Neuronal stem cell (in vitro differentiated cells): Measurements from ENCODE around the gene ATG5.

Source experiments
- DNase-seq: peaks from one replicate; pipeline ENCODE4 v3.0.0-alpha.2; 2013; ENCODE audit warnings: low spot score
- H2AFZ ChIP-seq: one replicate; pipeline ENCODE4 v1.6.1; 2013; ENCODE audit warnings: mild to moderate bottlenecking, low read length, inconsistent platforms
- H2AK5ac ChIP-seq: 2 replicates; pipeline ENCODE4 v1.6.1; 2013; ENCODE audit warnings: low read depth, mild to moderate bottlenecking, inconsistent platforms, low read length, moderate library complexity, mixed read lengths
- H2BK120ac ChIP-seq: 2 replicates; pipeline ENCODE4 v1.6.1; 2013; ENCODE audit warnings: low read depth, mild to moderate bottlenecking, inconsistent platforms, low read length, moderate library complexity, mixed read lengths
- H2BK12ac ChIP-seq: one replicate; pipeline ENCODE4 v1.6.1; 2013; ENCODE audit warnings: low read length, inconsistent platforms
- H2BK15ac ChIP-seq: 2 replicates; pipeline ENCODE4 v1.6.1; 2013; ENCODE audit warnings: mild to moderate bottlenecking, low read length, inconsistent platforms, mixed read lengths
- H2BK5ac ChIP-seq: one replicate; pipeline ENCODE4 v1.6.1; 2013; ENCODE audit warnings: inconsistent platforms, mild to moderate bottlenecking, low read length, moderate library complexity
- H3K14ac ChIP-seq: one replicate; pipeline ENCODE4 v1.6.1; 2013; ENCODE audit warnings: low read length, inconsistent platforms
- H3K18ac ChIP-seq: 2 replicates; pipeline ENCODE4 v1.6.1; 2013; ENCODE audit warnings: low read length, inconsistent platforms
- H3K23ac ChIP-seq: 2 replicates; pipeline ENCODE4 v1.6.1; 2013; ENCODE audit warnings: low read depth, mild to moderate bottlenecking, mixed read lengths, low read length, inconsistent platforms; ENCODE audit not compliant: poor library complexity
- H3K27ac ChIP-seq: replicated peaks from 3 replicates; pipeline ENCODE4 v1.5.1; 2013; ENCODE audit warnings: low read length, inconsistent platforms
- H3K27me3 ChIP-seq, 3 experiments: 2 replicates each; pipeline ENCODE4 v1.6.1; 2013; ENCODE audit warnings: low read length in 3 of 3, mild to moderate bottlenecking in 2 of 3, inconsistent platforms in 1 of 3, low read depth in 1 of 3, mixed read lengths in 1 of 3, moderate library complexity in 1 of 3; ENCODE audit not compliant: control insufficient read depth in 3 of 3, insufficient read depth in 3 of 3
- H3K36me3 ChIP-seq, 2 donors: replicated peaks in 1 of 2; 2 replicates each; pipeline ENCODE4 v1.6.1; 2013; ENCODE audit warnings: low read length in 2 of 2; ENCODE audit not compliant: control insufficient read depth in 2 of 2, insufficient read depth in 2 of 2
- H3K4ac ChIP-seq: 2 replicates; pipeline ENCODE4 v1.6.1; 2013; ENCODE audit warnings: inconsistent platforms, mild to moderate bottlenecking, low read length, moderate library complexity
- H3K4me1 ChIP-seq, 2 donors: 1 replicate in 1 of 2; 2 replicates in 1 of 2; pipeline ENCODE4 v1.6.1; 2013; ENCODE audit warnings: low read length in 2 of 2, low read depth in 1 of 2; ENCODE audit not compliant: control insufficient read depth in 2 of 2, insufficient read depth in 1 of 2
- H3K4me2 ChIP-seq: one replicate; pipeline ENCODE4 v1.6.1; 2013; ENCODE audit warnings: mild to moderate bottlenecking, low read length, inconsistent platforms; ENCODE audit not compliant: insufficient read depth, poor library complexity, severe bottlenecking
- H3K4me3 ChIP-seq, 2 donors: 2 replicates each; pipeline ENCODE4 v1.5.1; 2013; ENCODE audit warnings: low read length in 2 of 2, mild to moderate bottlenecking in 2 of 2, inconsistent platforms in 1 of 2, moderate library complexity in 1 of 2
- H3K79me1 ChIP-seq: one replicate; pipeline ENCODE4 v1.6.1; 2013; ENCODE audit warnings: low read depth, mild to moderate bottlenecking, inconsistent platforms, low read length, moderate library complexity
- H3K9ac ChIP-seq: one replicate; pipeline ENCODE4 v1.6.1; 2013; ENCODE audit warnings: mild to moderate bottlenecking, low read depth, low read length, inconsistent platforms; ENCODE audit not compliant: poor library complexity
- H3K9me3 ChIP-seq, 2 donors: replicated peaks in 1 of 2; 2 replicates each; pipeline versions ENCODE3 to v1.6.1; 2013; ENCODE audit warnings: low read length in 2 of 2, mild to moderate bottlenecking in 2 of 2, inconsistent platforms in 1 of 2, low read depth in 1 of 2, mixed read lengths in 1 of 2, moderate library complexity in 1 of 2; ENCODE audit not compliant: control insufficient read depth in 2 of 2, insufficient read depth in 1 of 2
- H4K8ac ChIP-seq: one replicate; pipeline ENCODE4 v1.6.1; 2013; ENCODE audit warnings: low read depth, mild to moderate bottlenecking, inconsistent platforms, low read length, moderate library complexity
- H4K91ac ChIP-seq: one replicate; pipeline ENCODE4 v1.6.1; 2013; ENCODE audit warnings: low read length, low read depth, mild to moderate bottlenecking, inconsistent platforms; ENCODE audit not compliant: poor library complexity
- WGBS, 2 donors: extraction: QIAGEN DNeasy Blood & Tissue Kit; methylation state at CpG; one replicate each; pipeline ENCODE4 v1.1.7; 2013; ENCODE audit warnings: missing lambda C conversion rate in 2 of 2, mixed read lengths in 1 of 2; ENCODE audit not compliant: insufficient read length in 2 of 2, insufficient replicate concordance in 1 of 2; ENCODE audit errors: extremely low coverage in 2 of 2; 5-methylcytosine and 5-hydroxymethylcytosine counted together

The ATG5 gene

GRCh38 chr6:106309766-106310373 is 15.7 kb downstream of the ATG5 start:
- Histone ChIP-seq H2AFZ (no peak overlapping the region), H3K79me1 (no peaks in the 10 kb centered on the region), H3K18ac (no peak overlapping the region), H3K9ac (no peak overlapping the region), H4K8ac (no peak overlapping the region), H3K4me3 (no peak overlapping the region), H3K4ac (no peak overlapping the region), H3K36me3 (peaks cover 0 to 34% of the 10 kb centered on the region in 2 donors), H4K91ac (no peak overlapping the region), H3K4me1 (no peaks in the 10 kb centered on the region), H2AK5ac (no peak overlapping the region), H2BK120ac (no peak overlapping the region), H3K4me2 (no peak overlapping the region), H3K9me3 (no peaks in the 10 kb centered on the region), H3K14ac (no peak overlapping the region), H2BK5ac (no peak overlapping the region), H2BK15ac (no peak overlapping the region), H2BK12ac (no peak overlapping the region), H3K27me3 (no peaks in the 10 kb centered on the region), H3K23ac (no peak overlapping the region), H3K27ac (no peak overlapping the region)
- WGBS, 2 donors = no CpG with 5 or more reads among the region's 3 CpGs
- DNase-seq = no peak

GRCh38 chr6:106308985-106309384 is 16.6 kb downstream of the ATG5 start:
- Histone ChIP-seq H3K14ac (no peak overlapping the region), H4K8ac (no peak overlapping the region), H2BK12ac (no peak overlapping the region), H3K9ac (no peak overlapping the region), H3K4me3 (no peak overlapping the region), H3K27ac (no peak overlapping the region), H3K18ac (no peak overlapping the region), H3K4ac (no peak overlapping the region), H3K36me3 (peaks cover 0 to 25% of the 10 kb centered on the region in 2 donors), H3K27me3 (no peaks in the 10 kb centered on the region), H2AK5ac (no peak overlapping the region), H2BK120ac (no peak overlapping the region), H3K4me1 (no peaks in the 10 kb centered on the region), H2BK15ac (no peak overlapping the region), H3K23ac (no peak overlapping the region), H2BK5ac (no peak overlapping the region), H2AFZ (no peak overlapping the region), H3K79me1 (no peaks in the 10 kb centered on the region), H3K4me2 (no peak overlapping the region), H3K9me3 (no peaks in the 10 kb centered on the region), H4K91ac (no peak overlapping the region)
- DNase-seq = no peak
- WGBS, 2 donors = no CpG with 5 or more reads among the region's 2 CpGs

GRCh38 chr6:106305740-106306139 is 19.8 kb downstream of the ATG5 start:
- no peak overlapping the region for H3K9ac ChIP-seq
- no peak overlapping the region for H2BK5ac ChIP-seq
- H3K4me3 ChIP-seq = no peak overlapping the region
- no peaks in the 10 kb centered on the region for H3K4me1 ChIP-seq
- no peaks in the 10 kb centered on the region for H3K79me1 ChIP-seq
- H2AK5ac ChIP-seq = no peak overlapping the region
- DNase-seq = no peak
- no peak overlapping the region for H2BK15ac ChIP-seq
- no CpG with 5 or more reads among the region's 2 CpGs for WGBS, 2 donors
- H4K8ac ChIP-seq = no peak overlapping the region
- H4K91ac ChIP-seq = no peak overlapping the region
- no peak overlapping the region for H2AFZ ChIP-seq
- no peak overlapping the region for H3K4me2 ChIP-seq
- no peak overlapping the region for H3K18ac ChIP-seq
- no peak overlapping the region for H2BK12ac ChIP-seq
- peaks cover 0 to 8% of the 10 kb centered on the region in 2 donors for H3K36me3 ChIP-seq
- H3K4ac ChIP-seq = no peak overlapping the region
- no peak overlapping the region for H3K14ac ChIP-seq
- H2BK120ac ChIP-seq = no peak overlapping the region
- H3K9me3 ChIP-seq = no peaks in the 10 kb centered on the region
- no peaks in the 10 kb centered on the region for H3K27me3 ChIP-seq
- H3K23ac ChIP-seq = no peak overlapping the region
- no peak overlapping the region for H3K27ac ChIP-seq

- Histone ChIP-seq H3K27me3 (no peaks in the 10 kb centered on the region), H3K4ac (no peak overlapping the region), H4K8ac (no peak overlapping the region), H3K4me1 (no peaks in the 10 kb centered on the region), H2AFZ (no peak overlapping the region), H3K14ac (no peak overlapping the region), H2BK120ac (no peak overlapping the region), H2AK5ac (no peak overlapping the region), H2BK5ac (no peak overlapping the region), H3K4me3 (no peak overlapping the region), H3K23ac (no peak overlapping the region), H3K18ac (no peak overlapping the region), H2BK12ac (no peak overlapping the region), H3K9ac (no peak overlapping the region), H4K91ac (no peak overlapping the region), H3K36me3 (no peaks in the 10 kb centered on the region), H3K27ac (no peak overlapping the region), H3K4me2 (no peak overlapping the region), H3K9me3 (no peaks in the 10 kb centered on the region), H2BK15ac (no peak overlapping the region), H3K79me1 (peaks cover 2% of the 10 kb centered on the region)
- WGBS, 2 donors = no CpG with 5 or more reads among the region's 3 CpGs
- DNase-seq = no peak
These were observed 24.6 kb downstream of the ATG5 start for GRCh38 chr6:106300944-106301343.
